Subcutaneous abdominal adipose tissue (tissue), 5 donors: ENCODE measurements around the gene OSM.
A peak's percentile ranks its signal among the peaks of the same experiment; 100 is the strongest.

Source experiments
- H3K27ac ChIP-seq: one replicate; pipeline ENCODE4 v1.7.0; 2013; ENCODE audit warnings: low read depth, mild to moderate bottlenecking, inconsistent platforms, low read length, moderate library complexity
- H3K27me3 ChIP-seq, 5 donors: one replicate each; pipeline ENCODE4 v1.7.0; 2013; ENCODE audit warnings: low read length in 5 of 5, inconsistent platforms in 1 of 5; ENCODE audit not compliant: control insufficient read depth in 5 of 5, insufficient read depth in 4 of 5
- H3K36me3 ChIP-seq, 5 donors: one replicate each; pipeline ENCODE4 v1.7.0; 2013; ENCODE audit warnings: low read length in 5 of 5; ENCODE audit not compliant: control insufficient read depth in 5 of 5, insufficient read depth in 5 of 5
- H3K4me1 ChIP-seq, 5 donors: one replicate each; pipeline ENCODE4 v1.7.0; 2013; ENCODE audit warnings: low read length in 5 of 5, mild to moderate bottlenecking in 3 of 5, moderate library complexity in 1 of 5; ENCODE audit not compliant: control insufficient read depth in 5 of 5, insufficient read depth in 5 of 5
- H3K4me3 ChIP-seq, 5 donors: one replicate each; pipeline ENCODE4 v1.7.0; 2013; ENCODE audit warnings: low read length in 5 of 5, low read depth in 1 of 5
- H3K9ac ChIP-seq, 5 donors: one replicate each; pipeline ENCODE4 v1.7.0; 2013; ENCODE audit warnings: low read length in 5 of 5, mild to moderate bottlenecking in 4 of 5, moderate library complexity in 3 of 5
- H3K9me3 ChIP-seq, 5 donors: one replicate each; pipeline ENCODE4 v1.7.0; 2013; ENCODE audit warnings: low read length in 5 of 5; ENCODE audit not compliant: control insufficient read depth in 5 of 5
- donor health status: healthy.
- donor health status: healthy.
- donor health status: healthy.
- donor health status: healthy.
- donor health status: healthy.

OSM gene

GRCh38 chr22:30285846-30286200 is 19.2 kb upstream of the OSM start:
- H3K27ac ChIP-seq, result no peak overlapping the region
- H3K9ac ChIP-seq, result no peak overlapping the region
- peaks cover 0 to 27% (median 20%) of the 10 kb centered on the region in 5 donors for H3K36me3 ChIP-seq
- peaks cover 12 to 53% (median 40%) of the 10 kb centered on the region in 5 donors for H3K4me1 ChIP-seq
- H3K9me3 ChIP-seq, result no peaks in the 10 kb centered on the region
- no peak overlapping the region for H3K4me3 ChIP-seq
- H3K27me3 ChIP-seq, result no peaks in the 10 kb centered on the region

- Histone ChIP-seq H3K27ac (no peak overlapping the region), H3K9me3 (no peaks in the 10 kb centered on the region), H3K27me3 (no peaks in the 10 kb centered on the region), H3K9ac (no peak overlapping the region), H3K4me3 (no peak overlapping the region), H3K4me1 (peaks cover 7 to 48% (median 35%) of the 10 kb centered on the region in 5 donors), H3K36me3 (peaks cover 0 to 27% (median 20%) of the 10 kb centered on the region in 5 donors)
These were observed 18.7 kb upstream of the OSM start for GRCh38 chr22:30285176-30285845.

- no peak overlapping the region for H3K4me3 ChIP-seq
- no peaks in the 10 kb centered on the region for H3K27me3 ChIP-seq
- H3K27ac ChIP-seq, result no peak overlapping the region
- H3K9me3 ChIP-seq, result no peaks in the 10 kb centered on the region
- H3K36me3 ChIP-seq, result peaks cover 0 to 27% (median 20%) of the 10 kb centered on the region in 5 donors
- H3K4me1 ChIP-seq, result peaks cover 4 to 47% (median 31%) of the 10 kb centered on the region in 5 donors
- no peak overlapping the region for H3K9ac ChIP-seq
These were observed 18.0 kb upstream of the OSM start for GRCh38 chr22:30284666-30285065.

GRCh38 chr22:30284172-30284571 is 17.5 kb upstream of the OSM start:
- Histone ChIP-seq H3K9me3 (no peaks in the 10 kb centered on the region), H3K4me3 (no peak overlapping the region)

GRCh38 chr22:30283342-30283741 is 16.7 kb upstream of the OSM start:
- Histone ChIP-seq H3K4me1 (peaks cover 9 to 50% (median 36%) of the 10 kb centered on the region in 5 donors), H3K36me3 (peaks cover 0 to 27% (median 20%) of the 10 kb centered on the region in 5 donors), H3K4me3 (no peak overlapping the region), H3K27me3 (no peaks in the 10 kb centered on the region), H3K27ac (no peak overlapping the region), H3K9me3 (no peaks in the 10 kb centered on the region), H3K9ac (no peak overlapping the region)

More at GRCh38 chr22:30284172-30284571, 17.5 kb upstream of the OSM start:
- peaks cover 8 to 50% (median 36%) of the 10 kb centered on the region in 5 donors for H3K4me1 ChIP-seq
- H3K27me3 ChIP-seq, result no peaks in the 10 kb centered on the region
- no peak overlapping the region for H3K27ac ChIP-seq
- H3K9ac ChIP-seq, result peak overlapping the region in 2 of 5 donors; percentile 18 to 20
- H3K36me3 ChIP-seq, result peaks cover 0 to 27% (median 20%) of the 10 kb centered on the region in 5 donors

GRCh38 chr22:30282616-30283046 is 16.0 kb upstream of the OSM start:
- Histone ChIP-seq H3K27me3 (no peaks in the 10 kb centered on the region), H3K27ac (no peak overlapping the region), H3K4me3 (no peak overlapping the region), H3K36me3 (peaks cover 0 to 27% (median 20%) of the 10 kb centered on the region in 5 donors), H3K9ac (no peak overlapping the region), H3K9me3 (no peaks in the 10 kb centered on the region), H3K4me1 (peaks cover 7 to 50% (median 36%) of the 10 kb centered on the region in 5 donors)

GRCh38 chr22:30280505-30280904 is 13.9 kb upstream of the OSM start:
- H3K4me3 ChIP-seq, result no peak overlapping the region
- H3K9ac ChIP-seq, result no peak overlapping the region
- H3K36me3 ChIP-seq, result peaks cover 0 to 14% (median 13%) of the 10 kb centered on the region in 5 donors
- H3K9me3 ChIP-seq, result no peaks in the 10 kb centered on the region
- H3K4me1 ChIP-seq, result peaks cover 13 to 62% (median 52%) of the 10 kb centered on the region in 5 donors
- H3K27me3 ChIP-seq, result no peaks in the 10 kb centered on the region
- no peak overlapping the region for H3K27ac ChIP-seq

- Histone ChIP-seq H3K9me3 (no peaks in the 10 kb centered on the region), H3K27me3 (no peaks in the 10 kb centered on the region), H3K4me1 (peaks cover 13 to 66% (median 54%) of the 10 kb centered on the region in 5 donors), H3K4me3 (no peak overlapping the region), H3K27ac (no peak overlapping the region), H3K36me3 (peaks cover 0 to 8% (median 8%) of the 10 kb centered on the region in 5 donors), H3K9ac (no peak overlapping the region)
These were observed 13.3 kb upstream of the OSM start for GRCh38 chr22:30279932-30280331.

- Histone ChIP-seq H3K9me3 (no peaks in the 10 kb centered on the region), H3K36me3 (peaks cover 0 to 3% (median 1%) of the 10 kb centered on the region in 5 donors), H3K9ac (no peak overlapping the region), H3K4me3 (no peak overlapping the region), H3K27ac (no peak overlapping the region), H3K4me1 (peaks cover 15 to 73% (median 62%) of the 10 kb centered on the region in 5 donors), H3K27me3 (no peaks in the 10 kb centered on the region)
These were observed 12.6 kb upstream of the OSM start for GRCh38 chr22:30279046-30279788.
